ENCODE data around the gene SH3BP4. TPM values are rescaled to one million over a fixed set of nuclear protein-coding genes. Genes with fewer than 3 reads are reported as not detected.

SH3BP4 gene
- total RNA-seq, 1 experiment from 2014 or later = 93.8 TPM

DNA sequence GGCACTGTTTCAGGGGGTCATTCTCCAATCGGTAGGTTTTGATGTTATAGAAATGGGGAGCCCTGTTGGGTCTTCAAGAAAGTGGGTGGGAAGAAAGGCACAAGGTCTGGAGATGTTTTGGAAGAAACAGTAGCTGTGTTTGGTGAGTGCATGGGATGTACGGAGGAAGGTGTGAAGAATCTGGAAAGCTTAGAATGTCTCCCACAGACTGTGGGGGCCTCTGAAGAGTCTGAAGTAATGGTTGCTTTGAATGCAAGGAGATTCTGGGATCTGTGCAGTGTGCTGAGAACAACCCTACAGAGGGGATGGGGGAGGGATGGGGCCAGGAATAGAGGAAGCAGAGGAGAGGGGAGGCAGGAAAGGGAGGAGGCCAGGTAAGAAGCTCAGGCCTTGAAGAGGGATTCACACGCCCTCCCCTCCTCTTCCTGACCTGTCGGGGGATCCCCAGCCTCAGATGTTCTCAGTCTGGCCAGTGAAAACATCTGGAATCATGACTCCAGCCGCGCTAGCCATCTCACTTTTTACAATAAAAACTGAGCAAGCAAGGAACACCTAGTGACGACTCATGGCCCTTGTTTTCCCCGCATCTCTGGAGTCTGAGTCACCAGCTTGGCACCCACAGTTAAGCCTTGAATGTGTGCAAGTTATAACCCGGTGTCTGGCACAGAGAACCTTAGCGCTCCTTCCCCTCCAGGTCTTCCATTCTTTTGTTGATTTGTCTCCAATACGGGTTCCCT lies 74.2 kb downstream of the SH3BP4 start:
- no peaks in the 10 kb centered on the region for H4K20me1 ChIP-seq (ENCODE audit: control insufficient read depth, insufficient read depth, insufficient read length)
- no peak overlapping the region for H2AFZ ChIP-seq (ENCODE audit: low read length)
- H3K36me3 Mint-ChIP-seq (ENCODE audit: insufficient read depth in 1 of 3, low read depth in 3 of 3) = peaks cover 4 to 27% (median 23%) of the 10 kb centered on the region in 3 experiments; a peak in 6 of 7 replicates
- peaks cover 8% of the 10 kb centered on the region for H3K79me1 ChIP-seq (ENCODE audit: insufficient read depth, low read depth, low read length, poor library complexity, severe bottlenecking)
- peaks cover 55% of the 10 kb centered on the region in 2 experiments for H3K4me1 Mint-ChIP-seq
- H3K9me3 ChIP-seq (ENCODE audit: control insufficient read depth, low read depth, low read length) = no peaks in the 10 kb centered on the region
- H2BK12ac ChIP-seq (ENCODE audit: insufficient read length, low read depth, low read length) = no peak overlapping the region
- H3K4ac ChIP-seq (ENCODE audit: low read depth, low read length) = no peak overlapping the region
- no peaks in the 10 kb centered on the region for H3K27me3 ChIP-seq (ENCODE audit: insufficient read depth, low read length)
- peaks cover 4% of the 10 kb centered on the region; the same call in 1 of the 2 replicates for H3K4me1 ChIP-seq (ENCODE audit: insufficient read depth, low read length)
- H2BK120ac ChIP-seq (ENCODE audit: low read depth, low read length, poor library complexity, severe bottlenecking) = no peak overlapping the region
- no peak overlapping the region for H2BK5ac ChIP-seq (ENCODE audit: insufficient read length, low read length)
- no peak overlapping the region for H3K9ac ChIP-seq (ENCODE audit: extremely low read depth, insufficient read length, low read length)
- peaks cover 4% of the 10 kb centered on the region; the same call in 1 of the 2 replicates for H3K79me2 ChIP-seq (ENCODE audit: insufficient read depth, low read length)
- no peak overlapping the region for H4K8ac ChIP-seq (replicated peaks; ENCODE audit: insufficient read length, low read depth, low read length)
- H3K27ac Mint-ChIP-seq = peak overlapping the region in 2 of 3 experiments; percentile 13 to 72; a peak in 4 of 7 replicates
- no peak overlapping the region for H3K56ac ChIP-seq (ENCODE audit: insufficient read length, low read depth, low read length)
- H4K5ac ChIP-seq (ENCODE audit: insufficient read length, low read depth, low read length) = no peak overlapping the region
- H3K27me3 Mint-ChIP-seq (ENCODE audit: low read depth) = no peaks in the 10 kb centered on the region
- H3K14ac ChIP-seq (ENCODE audit: insufficient read depth, low read length) = no peak overlapping the region
- H4K91ac ChIP-seq (ENCODE audit: insufficient read length, low read depth, low read length) = no peak overlapping the region
- no peak overlapping the region for H3K4me3 Mint-ChIP-seq
- no peak overlapping the region for H3K23ac ChIP-seq (ENCODE audit: insufficient read length, low read depth, low read length)
- no peak overlapping the region for H3K27ac ChIP-seq (ENCODE audit: insufficient read length, low read depth, low read length)
- H3K18ac ChIP-seq (ENCODE audit: insufficient read length, low read depth, low read length) = no peak overlapping the region
- no peak for DNase-seq
- no peak for TF ChIP-seq CTCF (conservative IDR thresholded peaks at IDR 0.05)
- H3T11ph ChIP-seq (ENCODE audit: low read length) = no peak overlapping the region
- H2BK15ac ChIP-seq (ENCODE audit: low read depth, low read length) = no peak overlapping the region
- H2BK20ac ChIP-seq (ENCODE audit: low read depth, low read length, poor library complexity, severe bottlenecking) = no peak overlapping the region
- H2AK5ac ChIP-seq (ENCODE audit: insufficient read length, low read length) = no peak overlapping the region
- no peaks in the 10 kb centered on the region for H3K9me3 Mint-ChIP-seq
- H3K23me2 ChIP-seq (ENCODE audit: insufficient read length, low read depth, low read length, poor library complexity, severe bottlenecking) = no peaks in the 10 kb centered on the region
- no peak overlapping the region for H3K4me2 ChIP-seq (ENCODE audit: insufficient read depth, insufficient read length, low read length)
- WGBS (ENCODE audit: extremely low coverage, insufficient read length, low lambda C conversion rate) = no CpG with 5 or more reads among the region's 11 CpGs
